Neuronal stem cell (in vitro differentiated cells): Measurements from ENCODE around the gene ERC2.

ENCODE experiments used
- DNase-seq: peaks from one replicate; pipeline ENCODE4 v3.0.0-alpha.2; 2013; ENCODE audit warnings: low spot score
- H2AFZ ChIP-seq: one replicate; pipeline ENCODE4 v1.6.1; 2013; ENCODE audit warnings: mild to moderate bottlenecking, low read length, inconsistent platforms
- H2AK5ac ChIP-seq: 2 replicates; pipeline ENCODE4 v1.6.1; 2013; ENCODE audit warnings: low read depth, mild to moderate bottlenecking, inconsistent platforms, low read length, moderate library complexity, mixed read lengths
- H2BK120ac ChIP-seq: 2 replicates; pipeline ENCODE4 v1.6.1; 2013; ENCODE audit warnings: low read depth, mild to moderate bottlenecking, inconsistent platforms, low read length, moderate library complexity, mixed read lengths
- H2BK12ac ChIP-seq: one replicate; pipeline ENCODE4 v1.6.1; 2013; ENCODE audit warnings: low read length, inconsistent platforms
- H2BK15ac ChIP-seq: 2 replicates; pipeline ENCODE4 v1.6.1; 2013; ENCODE audit warnings: mild to moderate bottlenecking, low read length, inconsistent platforms, mixed read lengths
- H2BK5ac ChIP-seq: one replicate; pipeline ENCODE4 v1.6.1; 2013; ENCODE audit warnings: inconsistent platforms, mild to moderate bottlenecking, low read length, moderate library complexity
- H3K14ac ChIP-seq: one replicate; pipeline ENCODE4 v1.6.1; 2013; ENCODE audit warnings: low read length, inconsistent platforms
- H3K18ac ChIP-seq: 2 replicates; pipeline ENCODE4 v1.6.1; 2013; ENCODE audit warnings: low read length, inconsistent platforms
- H3K23ac ChIP-seq: 2 replicates; pipeline ENCODE4 v1.6.1; 2013; ENCODE audit warnings: low read depth, mild to moderate bottlenecking, mixed read lengths, low read length, inconsistent platforms; ENCODE audit not compliant: poor library complexity
- H3K27ac ChIP-seq: replicated peaks from 3 replicates; pipeline ENCODE4 v1.5.1; 2013; ENCODE audit warnings: low read length, inconsistent platforms
- H3K27me3 ChIP-seq, 3 experiments: 2 replicates each; pipeline ENCODE4 v1.6.1; 2013; ENCODE audit warnings: low read length in 3 of 3, mild to moderate bottlenecking in 2 of 3, inconsistent platforms in 1 of 3, low read depth in 1 of 3, mixed read lengths in 1 of 3, moderate library complexity in 1 of 3; ENCODE audit not compliant: control insufficient read depth in 3 of 3, insufficient read depth in 3 of 3
- H3K36me3 ChIP-seq, 2 donors: replicated peaks in 1 of 2; 2 replicates each; pipeline ENCODE4 v1.6.1; 2013; ENCODE audit warnings: low read length in 2 of 2; ENCODE audit not compliant: control insufficient read depth in 2 of 2, insufficient read depth in 2 of 2
- H3K4ac ChIP-seq: 2 replicates; pipeline ENCODE4 v1.6.1; 2013; ENCODE audit warnings: inconsistent platforms, mild to moderate bottlenecking, low read length, moderate library complexity
- H3K4me1 ChIP-seq, 2 donors: 1 replicate in 1 of 2; 2 replicates in 1 of 2; pipeline ENCODE4 v1.6.1; 2013; ENCODE audit warnings: low read length in 2 of 2, low read depth in 1 of 2; ENCODE audit not compliant: control insufficient read depth in 2 of 2, insufficient read depth in 1 of 2
- H3K4me2 ChIP-seq: one replicate; pipeline ENCODE4 v1.6.1; 2013; ENCODE audit warnings: mild to moderate bottlenecking, low read length, inconsistent platforms; ENCODE audit not compliant: insufficient read depth, poor library complexity, severe bottlenecking
- H3K4me3 ChIP-seq, 2 donors: 2 replicates each; pipeline ENCODE4 v1.5.1; 2013; ENCODE audit warnings: low read length in 2 of 2, mild to moderate bottlenecking in 2 of 2, inconsistent platforms in 1 of 2, moderate library complexity in 1 of 2
- H3K79me1 ChIP-seq: one replicate; pipeline ENCODE4 v1.6.1; 2013; ENCODE audit warnings: low read depth, mild to moderate bottlenecking, inconsistent platforms, low read length, moderate library complexity
- H3K9ac ChIP-seq: one replicate; pipeline ENCODE4 v1.6.1; 2013; ENCODE audit warnings: mild to moderate bottlenecking, low read depth, low read length, inconsistent platforms; ENCODE audit not compliant: poor library complexity
- H3K9me3 ChIP-seq, 2 donors: replicated peaks in 1 of 2; 2 replicates each; pipeline versions ENCODE3 to v1.6.1; 2013; ENCODE audit warnings: low read length in 2 of 2, mild to moderate bottlenecking in 2 of 2, inconsistent platforms in 1 of 2, low read depth in 1 of 2, mixed read lengths in 1 of 2, moderate library complexity in 1 of 2; ENCODE audit not compliant: control insufficient read depth in 2 of 2, insufficient read depth in 1 of 2
- H4K8ac ChIP-seq: one replicate; pipeline ENCODE4 v1.6.1; 2013; ENCODE audit warnings: low read depth, mild to moderate bottlenecking, inconsistent platforms, low read length, moderate library complexity
- H4K91ac ChIP-seq: one replicate; pipeline ENCODE4 v1.6.1; 2013; ENCODE audit warnings: low read length, low read depth, mild to moderate bottlenecking, inconsistent platforms; ENCODE audit not compliant: poor library complexity
- WGBS, 2 donors: extraction: QIAGEN DNeasy Blood & Tissue Kit; methylation state at CpG; one replicate each; pipeline ENCODE4 v1.1.7; 2013; ENCODE audit warnings: missing lambda C conversion rate in 2 of 2, mixed read lengths in 1 of 2; ENCODE audit not compliant: insufficient read length in 2 of 2, insufficient replicate concordance in 1 of 2; ENCODE audit errors: extremely low coverage in 2 of 2; 5-methylcytosine and 5-hydroxymethylcytosine counted together

The ERC2 gene

DNA sequence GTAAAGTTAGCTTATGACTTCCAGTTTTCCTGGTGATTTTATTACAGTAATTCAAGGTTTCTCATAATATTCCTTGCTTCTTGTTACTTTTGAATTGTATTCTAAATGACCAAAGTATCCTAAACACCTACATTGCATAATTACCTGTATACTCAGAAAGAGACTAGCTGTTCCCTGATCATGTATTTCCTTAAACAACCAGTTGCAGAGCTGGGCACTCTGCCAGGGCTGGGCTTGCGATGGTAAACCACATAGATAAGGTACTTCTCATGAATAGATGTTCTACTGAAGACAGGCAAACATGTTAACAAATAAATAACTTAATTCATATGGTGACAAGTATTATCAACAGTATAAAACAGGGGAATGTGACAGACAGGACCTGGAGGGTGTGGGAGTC is 838.8 kb downstream of the ERC2 start:
- Histone ChIP-seq H3K9ac (no peak overlapping the region), H2BK5ac (no peak overlapping the region), H3K4me1 (peaks cover 0 to 3% of the 10 kb centered on the region in 2 donors), H3K4ac (no peak overlapping the region), H2BK120ac (no peak overlapping the region), H3K23ac (no peak overlapping the region), H4K91ac (no peak overlapping the region), H3K18ac (no peak overlapping the region), H2AK5ac (no peak overlapping the region), H3K79me1 (no peaks in the 10 kb centered on the region), H3K27me3 (no peaks in the 10 kb centered on the region), H3K4me2 (no peak overlapping the region), H3K27ac (no peak overlapping the region), H2BK12ac (no peak overlapping the region), H3K14ac (no peak overlapping the region), H3K36me3 (no peaks in the 10 kb centered on the region), H3K9me3 (no peaks in the 10 kb centered on the region), H2BK15ac (no peak overlapping the region), H4K8ac (no peak overlapping the region), H2AFZ (no peak overlapping the region), H3K4me3 (no peak overlapping the region)
- DNase-seq = no peak
- no CpG with 5 or more reads among the region's 1 CpG for WGBS, 2 donors

GRCh38 chr3:55626279-55626665 is 842.0 kb downstream of the ERC2 start:
- no peak overlapping the region for H2BK12ac ChIP-seq
- DNase-seq = no peak
- H3K4me3 ChIP-seq = no peak overlapping the region
- no peak overlapping the region for H2BK5ac ChIP-seq
- peaks cover 0 to 3% of the 10 kb centered on the region in 2 donors for H3K4me1 ChIP-seq
- H3K4ac ChIP-seq = no peak overlapping the region
- no peaks in the 10 kb centered on the region for H3K79me1 ChIP-seq
- H4K91ac ChIP-seq = no peak overlapping the region
- H3K9ac ChIP-seq = no peak overlapping the region
- no peak overlapping the region for H3K27ac ChIP-seq
- no peak overlapping the region for H2AFZ ChIP-seq
- H2BK120ac ChIP-seq = no peak overlapping the region
- H3K14ac ChIP-seq = no peak overlapping the region
- no CpG with 5 or more reads among the region's 2 CpGs for WGBS, 2 donors
- no peak overlapping the region for H3K18ac ChIP-seq
- no peaks in the 10 kb centered on the region for H3K9me3 ChIP-seq
- no peaks in the 10 kb centered on the region for H3K36me3 ChIP-seq
- no peak overlapping the region for H2BK15ac ChIP-seq
- H3K23ac ChIP-seq = no peak overlapping the region
- no peaks in the 10 kb centered on the region for H3K27me3 ChIP-seq
- no peak overlapping the region for H4K8ac ChIP-seq
- H2AK5ac ChIP-seq = no peak overlapping the region
- H3K4me2 ChIP-seq = no peak overlapping the region

DNA sequence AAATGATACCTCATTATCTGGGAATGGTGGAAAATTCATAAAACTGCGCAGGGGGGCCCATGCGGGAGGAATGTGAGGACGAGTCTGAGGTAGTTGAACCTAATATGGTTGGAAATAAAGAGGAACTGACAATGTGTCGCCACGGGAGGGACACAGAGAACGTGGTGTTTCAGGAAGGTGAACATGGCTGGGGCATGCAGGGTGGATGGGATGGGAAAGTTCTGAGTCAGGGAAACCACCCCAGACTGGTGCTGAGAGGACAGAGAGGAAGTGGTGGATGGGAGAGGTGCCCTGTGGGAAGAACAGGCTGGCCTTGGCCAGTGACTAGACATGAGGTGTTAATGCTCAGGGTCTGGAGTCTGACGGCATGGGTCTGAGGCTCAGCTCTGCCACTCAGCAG is 844.0 kb downstream of the ERC2 start:
- DNase-seq = no peak
- H3K18ac ChIP-seq = no peak overlapping the region
- no peak overlapping the region for H2AFZ ChIP-seq
- no peak overlapping the region for H3K23ac ChIP-seq
- H3K9ac ChIP-seq = no peak overlapping the region
- no peak overlapping the region for H3K4ac ChIP-seq
- no peaks in the 10 kb centered on the region for H3K79me1 ChIP-seq
- H2BK120ac ChIP-seq = no peak overlapping the region
- H3K4me1 ChIP-seq = peaks cover 0 to 2% of the 10 kb centered on the region in 2 donors
- no peak overlapping the region for H2BK5ac ChIP-seq
- H2BK15ac ChIP-seq = no peak overlapping the region
- H2BK12ac ChIP-seq = no peak overlapping the region
- no CpG with 5 or more reads among the region's 7 CpGs for WGBS, 2 donors
- H3K36me3 ChIP-seq = no peaks in the 10 kb centered on the region
- H3K27me3 ChIP-seq = no peaks in the 10 kb centered on the region
- H3K9me3 ChIP-seq = peaks cover 0 to 3% of the 10 kb centered on the region in 2 donors
- no peak overlapping the region for H4K8ac ChIP-seq
- H3K27ac ChIP-seq = no peak overlapping the region
- no peak overlapping the region for H3K4me2 ChIP-seq
- H3K14ac ChIP-seq = no peak overlapping the region
- no peak overlapping the region for H3K4me3 ChIP-seq
- H2AK5ac ChIP-seq = no peak overlapping the region
- no peak overlapping the region for H4K91ac ChIP-seq

DNA sequence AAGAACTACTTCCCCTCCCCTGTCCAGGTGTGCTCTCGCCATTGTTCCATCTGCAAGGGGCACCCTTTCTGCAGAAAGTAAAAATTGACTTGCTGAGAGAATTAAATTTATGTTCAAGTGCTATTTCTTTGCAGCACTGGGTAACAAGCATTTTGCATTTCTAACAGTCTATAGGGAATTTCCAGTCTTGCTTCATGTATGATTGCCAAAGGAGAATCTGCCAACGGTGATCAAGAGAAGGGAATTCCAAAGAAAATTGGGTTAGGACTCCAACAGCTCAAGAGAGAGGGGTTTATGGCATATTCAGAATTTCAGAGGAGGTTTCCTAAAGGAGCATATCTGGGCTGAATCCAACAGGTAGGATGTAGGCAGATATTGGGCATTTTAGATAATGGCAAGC is 844.5 kb downstream of the ERC2 start:
- Histone ChIP-seq H3K4me3 (no peak overlapping the region), H2BK120ac (no peak overlapping the region), H2BK15ac (no peak overlapping the region), H3K36me3 (no peaks in the 10 kb centered on the region), H4K8ac (no peak overlapping the region), H2BK12ac (no peak overlapping the region), H3K9ac (no peak overlapping the region), H3K4me1 (peaks cover 0 to 2% of the 10 kb centered on the region in 2 donors), H2AK5ac (no peak overlapping the region), H4K91ac (no peak overlapping the region), H3K18ac (no peak overlapping the region), H3K4me2 (no peak overlapping the region), H3K4ac (no peak overlapping the region), H2BK5ac (no peak overlapping the region), H3K9me3 (peaks cover 0 to 3% of the 10 kb centered on the region in 2 donors), H3K27me3 (no peaks in the 10 kb centered on the region), H2AFZ (no peak overlapping the region), H3K27ac (no peak overlapping the region), H3K14ac (no peak overlapping the region), H3K23ac (no peak overlapping the region), H3K79me1 (no peaks in the 10 kb centered on the region)
- no CpG with 5 or more reads among the region's 2 CpGs for WGBS, 2 donors
- DNase-seq = no peak
